ENCODE measurements around the gene KNDC1.

DNA sequence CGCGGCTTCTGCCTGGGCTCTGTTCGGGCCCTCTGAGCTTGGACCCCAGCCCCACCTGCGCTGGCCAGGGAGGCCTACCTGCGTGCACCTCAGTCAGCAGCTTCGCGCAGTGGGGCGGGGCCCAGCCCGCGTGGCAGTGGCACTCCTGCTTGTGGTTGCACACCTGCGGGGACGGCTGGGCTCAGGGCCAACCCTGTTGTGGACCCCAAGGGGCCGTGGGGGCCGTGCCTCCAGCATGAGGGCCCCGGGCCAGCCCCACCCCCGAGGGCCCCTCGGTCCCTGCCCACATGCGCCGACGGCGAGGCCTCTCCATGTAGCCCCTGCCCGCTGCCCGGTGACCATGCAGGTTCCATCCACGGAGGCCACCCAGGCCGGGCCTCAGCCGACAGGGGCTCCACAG, 109.3 kb downstream of the KNDC1 start:
- TF ChIP-seq CTCF (IDR thresholded peaks at IDR 0.05) (no peak), EP300 (IDR thresholded peaks at IDR 0.05) (no peak), POLR2A (IDR thresholded peaks at IDR 0.05) (no peak)
